ENCODE data around the gene TM9SF1.

Gene TM9SF1

DNA sequence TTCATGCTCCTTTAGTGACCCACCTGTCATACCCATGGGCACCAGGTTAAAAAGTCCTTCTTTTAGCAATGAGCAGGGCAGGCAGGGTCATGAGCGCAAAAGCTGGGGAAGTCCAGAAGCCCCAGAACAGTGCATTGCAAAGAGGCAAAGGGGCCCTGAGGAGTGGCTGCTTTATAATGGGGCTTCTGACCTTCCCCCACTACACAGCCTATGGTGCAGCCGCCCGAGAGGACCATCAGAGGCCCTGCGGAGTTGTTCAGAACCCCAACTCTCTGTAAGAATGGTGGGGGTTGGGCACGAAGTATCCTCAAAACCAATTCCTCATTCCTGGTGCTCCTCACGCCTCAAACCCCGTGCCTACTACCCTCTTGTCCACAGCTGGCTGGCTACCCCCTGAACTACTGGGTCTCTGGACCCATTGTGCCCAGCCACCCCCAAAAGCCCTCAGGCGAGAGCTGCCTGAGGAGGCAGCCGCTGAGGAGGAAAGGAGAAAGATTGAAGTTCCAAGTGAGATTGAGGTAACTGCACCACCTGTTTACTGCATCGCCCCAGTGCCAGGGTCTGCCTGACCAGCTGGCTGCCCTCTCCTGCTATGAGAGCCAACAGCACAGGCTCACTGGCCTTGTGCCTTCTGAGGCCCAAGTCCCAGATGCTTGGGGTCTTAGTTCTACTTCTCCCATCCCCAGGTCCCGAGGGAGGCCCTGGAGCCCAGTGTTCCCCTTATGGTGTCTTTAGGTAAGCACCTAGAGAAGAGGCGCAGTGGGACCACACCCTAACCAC, 16.7 kb downstream of the TM9SF1 start:
- DNase-seq (ENCODE audit: low spot score), result no peak

DNA sequence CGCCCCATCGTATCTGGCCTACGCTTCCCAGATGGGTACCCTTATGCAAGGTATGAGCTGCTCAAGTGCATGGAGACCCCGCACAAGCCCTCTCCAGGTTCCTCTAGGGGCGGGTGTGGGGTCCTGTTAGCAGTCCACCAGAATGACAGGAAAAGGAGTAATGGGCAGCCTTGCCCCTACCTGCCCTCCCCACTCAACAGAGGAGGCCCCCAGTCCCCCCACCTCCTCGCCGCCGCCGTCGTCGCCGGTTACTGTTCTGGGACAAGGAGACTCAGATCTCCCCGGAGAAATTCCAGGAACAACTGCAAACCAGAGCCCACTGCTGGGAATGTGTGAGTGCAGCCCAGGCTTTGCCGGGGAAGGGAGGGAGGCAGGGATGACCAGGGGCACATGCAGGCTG, 17.4 kb downstream of the TM9SF1 start:
- DNase-seq (ENCODE audit: low spot score), result no peak

DNA sequence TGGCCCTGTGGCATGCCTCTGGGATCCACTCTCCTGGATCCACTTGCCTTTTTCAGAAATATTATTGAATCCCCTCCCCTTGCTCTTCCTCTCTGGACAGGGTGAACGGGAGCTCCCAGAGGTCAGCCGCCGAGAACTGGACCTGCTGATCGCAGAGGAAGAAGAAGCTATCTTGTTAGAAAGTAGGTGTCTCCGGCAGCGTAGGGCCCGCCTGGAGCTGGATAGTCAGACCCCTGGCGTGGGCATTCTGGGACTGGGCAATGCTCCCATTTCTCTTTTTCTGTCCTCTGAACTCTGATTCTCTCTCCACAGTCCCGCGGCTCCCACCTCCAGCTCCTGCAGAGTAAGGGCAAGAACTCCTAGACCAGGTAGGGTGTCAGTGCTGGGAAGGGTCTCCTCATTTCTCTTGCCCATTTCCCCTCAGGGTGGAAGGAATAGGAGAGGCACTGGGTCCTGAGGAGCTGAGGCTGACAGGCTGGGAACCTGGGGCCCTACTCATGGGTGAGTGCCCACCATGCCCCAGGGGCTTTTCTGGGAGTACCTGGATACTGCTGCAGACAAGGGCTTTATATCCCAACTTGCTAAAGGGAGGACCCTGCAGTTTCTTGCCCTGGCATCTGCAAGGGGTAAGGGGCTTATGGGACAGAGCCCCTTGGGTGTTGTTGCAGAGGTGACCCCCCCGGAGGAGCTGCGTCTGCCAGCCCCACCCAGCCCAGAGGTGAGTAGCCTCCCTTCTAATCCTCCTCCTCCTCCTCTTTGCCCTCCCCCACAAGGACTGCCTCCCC, 18.0 kb downstream of the TM9SF1 start:
- DNase-seq (ENCODE audit: low spot score), result no peak

DNA sequence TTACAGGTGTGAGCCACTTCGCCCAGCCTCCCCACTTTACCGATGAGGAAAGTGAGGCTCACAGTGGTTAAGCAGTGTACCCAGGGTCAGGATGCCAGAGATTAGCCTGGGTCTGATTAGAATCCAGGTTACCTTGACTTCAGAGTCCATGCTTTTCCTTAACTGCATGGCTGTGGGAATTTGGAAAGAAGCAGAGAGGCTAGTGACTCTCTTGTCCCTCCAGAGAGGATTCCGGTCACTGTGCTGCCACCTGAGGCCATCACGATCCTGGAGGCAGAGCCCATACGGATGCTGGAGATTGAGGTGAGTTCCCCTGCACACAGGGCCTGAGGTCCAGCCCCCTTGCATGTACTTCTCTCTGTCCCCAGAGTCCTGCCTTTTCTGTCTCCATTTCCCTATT, 18.6 kb downstream of the TM9SF1 start:
- no peak for DNase-seq (ENCODE audit: low spot score)

DNA sequence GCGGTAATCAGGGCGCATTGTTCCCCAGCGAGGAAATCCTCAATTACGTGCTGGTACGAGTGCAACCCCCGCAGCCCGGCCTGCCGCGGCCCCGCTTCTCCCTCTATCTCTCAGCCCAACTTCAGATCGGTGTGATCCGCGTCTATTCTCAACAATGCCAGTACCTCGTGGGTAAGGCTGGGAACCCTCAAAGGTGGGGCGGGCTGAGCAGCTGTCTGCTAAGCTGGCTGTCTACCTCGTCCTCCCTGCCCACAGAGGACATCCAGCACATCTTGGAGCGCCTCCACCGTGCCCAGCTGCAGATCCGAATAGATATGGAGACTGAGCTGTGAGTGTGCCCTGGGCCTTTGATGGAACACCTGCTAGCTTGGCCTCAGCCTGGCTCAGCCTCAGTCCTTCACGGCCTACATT, 22.4 kb downstream of the TM9SF1 start:
- no peak for DNase-seq (ENCODE audit: low spot score)

DNA sequence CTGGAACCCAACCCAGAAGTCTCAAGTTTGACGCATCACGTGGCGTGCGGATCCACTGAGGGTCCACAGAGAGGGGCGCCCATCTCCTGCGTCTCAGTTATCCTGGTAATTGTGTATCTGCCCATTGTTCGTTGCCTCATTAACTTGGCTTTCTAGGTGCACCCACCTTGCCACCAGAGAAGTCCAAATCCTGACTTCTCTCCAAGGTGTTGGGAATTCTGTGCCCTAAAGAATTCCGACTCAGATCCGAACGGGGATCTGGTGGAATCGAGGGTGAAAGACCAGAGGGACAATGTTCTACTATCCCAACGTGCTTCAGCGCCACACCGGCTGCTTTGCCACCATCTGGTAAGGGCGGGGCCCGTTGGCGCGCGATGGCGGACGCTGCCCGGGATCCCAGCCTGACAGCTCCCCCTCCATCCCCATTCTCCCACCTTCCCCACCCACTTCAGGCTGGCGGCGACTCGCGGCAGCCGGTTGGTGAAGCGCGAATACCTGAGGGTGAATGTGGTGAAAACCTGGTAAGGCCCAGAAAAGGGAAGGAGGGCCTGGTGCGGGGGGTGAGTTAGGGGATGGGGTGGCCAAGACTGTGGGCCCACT, 22.9 kb downstream of the TM9SF1 start:
- no peak for DNase-seq (ENCODE audit: low spot score)

DNA sequence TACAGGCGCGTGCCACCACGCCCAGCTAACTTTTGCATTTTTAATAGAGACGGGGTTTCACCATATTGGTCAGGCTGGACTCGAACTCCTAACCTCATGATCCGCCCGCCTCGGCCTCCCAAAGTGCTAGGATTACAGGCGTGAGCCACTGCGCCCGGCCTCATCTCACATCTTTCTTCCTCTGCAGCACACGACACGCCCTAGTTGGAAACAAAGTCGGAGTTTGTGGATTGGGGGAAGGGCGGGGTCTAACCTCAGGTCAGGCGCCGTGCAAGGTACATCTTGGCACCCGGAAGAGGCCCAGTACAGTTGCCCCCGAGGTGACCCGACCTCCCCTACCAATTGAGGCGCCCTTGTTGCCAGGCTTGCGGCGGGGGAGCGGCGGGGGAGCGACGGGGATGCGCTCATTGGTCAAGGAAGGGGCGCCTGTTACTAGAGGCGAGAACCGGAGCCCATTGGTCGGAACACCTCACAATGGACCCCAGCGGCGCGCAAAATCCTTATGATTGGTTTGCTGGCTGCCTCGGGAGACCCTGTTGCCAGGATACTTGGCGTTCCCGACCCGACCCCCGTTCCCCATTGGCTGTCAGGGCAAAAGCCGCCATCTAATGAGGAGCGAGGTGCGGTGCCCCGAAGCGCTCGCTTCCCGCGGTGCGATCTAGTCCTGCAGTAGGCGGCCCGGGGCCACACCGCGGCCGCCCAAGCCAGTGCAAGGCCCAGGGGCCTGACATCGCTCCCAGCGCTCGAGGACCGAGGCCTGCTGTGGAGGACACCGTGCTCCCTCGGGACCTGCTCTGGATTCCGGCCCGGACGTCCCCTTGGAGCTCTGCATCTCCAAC, 23.6 kb downstream of the TM9SF1 start, which contains the start of gene REC8:
REC8 (plus strand) TSS at position 659 of the 839 bp plus-strand sequence. CDS start 473 bp downstream, outside the sequence.
- no peak for DNase-seq (ENCODE audit: low spot score)

DNA sequence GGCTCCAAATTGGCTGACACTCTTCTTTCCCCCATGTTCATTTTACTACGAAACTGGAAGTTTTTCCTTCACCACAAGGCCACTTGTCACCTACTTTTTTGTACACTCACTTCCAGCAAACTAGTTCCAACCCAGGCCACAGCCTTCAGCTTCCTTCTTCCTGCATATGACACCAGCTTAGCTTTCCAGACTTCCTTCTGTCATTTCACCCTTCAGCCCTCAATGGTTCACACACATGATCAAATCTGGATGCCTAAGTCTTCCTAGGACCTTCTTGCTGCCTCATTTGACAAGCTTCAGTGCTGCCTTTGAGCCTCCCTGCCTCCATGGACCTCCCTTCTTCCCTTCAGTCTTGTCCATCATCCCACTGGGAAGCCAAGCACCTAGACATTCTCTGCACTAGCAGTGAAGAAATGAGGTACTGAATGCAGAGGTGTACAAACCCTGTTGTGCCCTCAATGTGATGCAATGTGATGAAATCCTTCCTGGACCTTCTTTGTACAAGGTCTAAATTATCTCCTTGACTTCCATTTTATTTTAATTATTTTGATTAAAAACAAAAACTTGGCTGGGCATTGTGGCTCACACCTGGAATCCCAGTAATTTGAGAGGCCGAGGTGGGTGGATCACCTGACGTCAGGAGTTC, 27.6 kb downstream of the TM9SF1 start:
- no peak for DNase-seq (ENCODE audit: low spot score)

DNA sequence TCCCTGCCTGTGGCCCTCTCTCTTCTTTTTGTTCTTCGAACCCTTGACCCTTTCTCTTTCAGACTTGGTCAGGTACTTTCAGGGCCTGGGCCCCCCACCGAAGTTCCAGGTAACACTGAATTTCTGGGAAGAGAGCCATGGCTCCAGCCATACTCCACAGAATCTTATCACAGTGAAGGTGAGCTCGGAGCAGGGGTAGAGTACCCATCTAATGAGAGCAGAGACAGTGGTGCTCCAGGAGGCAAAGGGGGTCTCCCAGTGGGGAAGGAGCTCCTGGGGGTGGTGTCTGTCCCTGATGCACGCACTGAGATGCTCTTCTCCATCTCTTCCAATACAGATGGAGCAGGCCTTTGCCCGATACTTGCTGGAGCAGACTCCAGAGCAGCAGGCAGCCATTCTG, 29.5 kb downstream of the TM9SF1 start:
- DNase-seq (ENCODE audit: low spot score), result no peak

DNA sequence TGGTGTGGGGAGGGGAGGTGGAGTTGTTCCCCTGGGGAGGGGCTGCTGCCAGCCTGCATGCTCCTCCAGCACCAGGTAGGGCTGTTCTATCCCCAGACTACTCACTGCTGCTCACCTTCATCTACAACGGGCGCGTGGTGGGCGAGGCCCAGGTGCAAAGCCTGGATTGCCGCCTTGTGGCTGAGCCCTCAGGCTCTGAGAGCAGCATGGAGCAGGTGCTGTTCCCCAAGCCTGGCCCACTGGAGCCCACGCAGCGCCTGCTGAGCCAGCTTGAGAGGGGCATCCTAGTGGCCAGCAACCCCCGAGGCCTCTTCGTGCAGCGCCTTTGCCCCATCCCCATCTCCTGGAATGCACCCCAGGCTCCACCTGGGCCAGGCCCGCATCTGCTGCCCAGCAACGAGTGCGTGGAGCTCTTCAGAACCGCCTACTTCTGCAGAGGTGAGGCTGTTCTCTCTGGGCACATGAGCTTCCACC, 30.7 kb downstream of the TM9SF1 start:
- DNase-seq (ENCODE audit: low spot score), result no peak

DNA sequence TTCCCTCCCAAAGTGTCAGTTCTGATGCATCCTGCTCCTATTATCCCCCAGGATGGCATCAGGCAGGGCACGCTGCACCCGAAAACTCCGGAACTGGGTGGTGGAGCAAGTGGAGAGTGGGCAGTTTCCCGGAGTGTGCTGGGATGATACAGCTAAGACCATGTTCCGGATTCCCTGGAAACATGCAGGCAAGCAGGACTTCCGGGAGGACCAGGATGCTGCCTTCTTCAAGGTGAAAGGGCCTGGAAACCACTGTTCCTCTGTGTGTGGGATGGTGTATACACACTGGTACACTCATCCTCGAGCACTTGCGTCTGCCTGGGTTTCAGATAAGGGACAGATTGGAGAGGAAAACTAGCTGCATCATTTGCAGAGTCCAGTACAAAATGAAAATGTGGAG, 33.1 kb downstream of the TM9SF1 start:
- DNase-seq (ENCODE audit: low spot score), result peak; percentile 72

DNA sequence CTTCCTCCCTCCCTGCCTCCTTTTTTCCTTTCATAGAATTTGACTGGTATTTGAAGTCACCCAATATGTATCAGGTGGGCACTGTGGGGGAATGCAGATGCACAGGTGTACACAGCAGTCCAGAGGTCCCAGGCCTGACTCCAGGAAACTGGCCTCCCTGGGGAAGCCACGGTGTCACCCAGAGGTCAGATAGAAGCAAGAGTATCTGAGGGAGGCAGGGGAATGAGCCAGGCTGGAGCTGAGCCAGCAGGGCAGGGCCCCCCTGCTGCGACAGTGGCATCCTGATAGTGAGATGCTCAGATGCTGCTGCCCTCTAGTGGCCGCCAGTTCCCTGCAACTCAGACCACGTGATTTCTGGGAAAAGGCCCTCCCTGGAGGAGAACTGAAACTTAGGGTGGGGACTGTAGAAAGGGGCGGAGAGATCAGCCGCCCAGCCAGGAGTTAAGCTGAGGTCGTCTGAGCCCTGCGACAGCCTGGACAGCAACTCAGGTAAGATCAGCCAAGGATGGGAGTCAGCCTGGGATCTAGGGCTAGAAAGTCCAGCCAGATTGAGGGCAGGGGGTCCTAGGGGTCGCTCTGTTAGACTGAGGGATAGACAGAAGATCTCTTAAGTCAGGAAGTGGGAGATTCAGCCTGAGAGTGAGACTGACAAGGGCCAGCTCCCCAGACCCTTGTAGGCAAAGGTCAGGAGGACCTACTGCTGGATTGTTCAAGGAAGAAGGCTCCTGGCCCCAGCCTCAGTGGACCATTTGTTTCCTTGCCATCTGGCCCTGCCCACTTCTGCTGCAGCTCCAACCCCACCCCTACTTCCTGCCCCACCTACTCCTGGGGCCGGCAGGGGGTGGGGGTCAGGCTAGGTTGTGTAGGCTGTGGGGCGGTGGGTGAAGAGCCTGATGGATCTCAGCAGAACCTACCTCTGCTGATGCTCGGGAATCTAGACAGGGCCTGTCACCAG, 34.1 kb downstream of the TM9SF1 start, which contains the start of gene IRF9:
IRF9 (plus strand) TSS at position 416 of the 955 bp plus-strand sequence. CDS start 880 bp downstream, outside the sequence.
- peak; percentile 98 for DNase-seq (ENCODE audit: low spot score)

DNA sequence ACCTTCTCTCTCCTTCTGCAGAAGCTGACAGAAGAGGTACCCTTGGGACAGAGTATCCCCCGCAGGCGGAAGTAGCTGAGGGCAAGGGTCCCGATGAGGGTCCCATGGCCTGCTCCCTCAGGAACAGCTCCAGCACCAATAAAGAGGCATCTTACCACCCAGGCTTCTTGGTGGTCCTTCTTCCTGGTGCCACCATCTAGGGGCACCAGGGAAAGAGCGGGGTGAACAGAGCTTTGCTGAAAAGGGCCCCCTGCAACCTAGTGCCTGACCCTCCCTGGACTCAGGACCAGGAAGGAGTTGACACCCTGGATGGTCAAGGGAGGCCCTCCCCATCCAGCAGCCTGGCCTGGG, 34.8 kb downstream of the TM9SF1 start:
- no peak for DNase-seq (ENCODE audit: low spot score)

DNA sequence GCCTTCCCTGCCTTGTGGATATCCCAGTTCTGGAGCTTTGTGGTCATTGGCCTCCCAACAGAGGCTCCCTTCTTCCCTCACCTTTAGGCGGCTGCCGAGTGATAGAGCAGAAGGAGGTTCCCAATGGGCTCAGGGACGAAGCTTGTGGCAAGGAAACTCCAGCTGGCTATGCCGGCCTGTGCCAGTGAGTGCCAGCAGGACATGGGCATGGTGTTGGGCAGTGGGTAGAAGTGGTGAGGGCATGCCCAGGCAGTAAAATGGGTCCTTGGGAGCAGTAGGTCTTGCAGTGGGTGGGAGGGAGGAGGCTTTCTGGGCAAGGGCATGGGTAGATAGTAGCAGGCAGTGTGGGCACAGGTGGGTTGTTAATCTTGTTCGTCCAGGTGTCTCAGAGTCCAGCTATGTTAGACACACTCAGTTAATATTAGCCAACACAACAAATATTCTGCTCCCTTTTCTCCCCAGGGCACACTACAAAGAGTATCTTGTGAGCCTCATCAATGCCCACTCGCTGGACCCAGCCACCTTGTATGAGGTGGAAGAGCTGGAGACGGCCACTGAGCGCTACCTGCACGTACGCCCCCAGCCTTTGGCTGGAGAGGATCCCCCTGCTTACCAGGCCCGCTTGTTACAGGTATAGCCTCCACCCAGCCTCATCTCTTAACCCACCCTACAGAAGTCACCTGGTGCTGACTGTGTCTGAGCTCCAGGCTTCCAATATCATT, 35.3 kb downstream of the TM9SF1 start:
- DNase-seq (ENCODE audit: low spot score), result no peak

DNA sequence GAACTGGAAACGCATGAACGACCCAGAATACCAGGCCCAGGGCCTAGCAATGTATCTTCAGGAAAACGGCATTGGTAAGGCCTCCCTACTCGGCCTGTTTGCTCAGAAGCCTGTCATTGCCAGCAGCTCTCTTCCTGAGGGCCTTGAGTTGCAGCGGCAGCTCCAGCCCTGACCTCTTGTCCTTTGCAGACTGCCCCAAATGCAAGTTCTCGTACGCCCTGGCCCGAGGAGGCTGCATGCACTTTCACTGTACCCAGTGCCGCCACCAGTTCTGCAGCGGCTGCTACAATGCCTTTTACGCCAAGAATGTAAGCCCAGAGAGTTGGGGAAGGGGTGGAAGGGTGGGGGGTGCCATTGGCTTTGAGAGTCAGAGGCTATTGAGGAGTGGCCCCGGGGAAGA, 37.9 kb downstream of the TM9SF1 start:
- DNase-seq (ENCODE audit: low spot score), result no peak

DNA sequence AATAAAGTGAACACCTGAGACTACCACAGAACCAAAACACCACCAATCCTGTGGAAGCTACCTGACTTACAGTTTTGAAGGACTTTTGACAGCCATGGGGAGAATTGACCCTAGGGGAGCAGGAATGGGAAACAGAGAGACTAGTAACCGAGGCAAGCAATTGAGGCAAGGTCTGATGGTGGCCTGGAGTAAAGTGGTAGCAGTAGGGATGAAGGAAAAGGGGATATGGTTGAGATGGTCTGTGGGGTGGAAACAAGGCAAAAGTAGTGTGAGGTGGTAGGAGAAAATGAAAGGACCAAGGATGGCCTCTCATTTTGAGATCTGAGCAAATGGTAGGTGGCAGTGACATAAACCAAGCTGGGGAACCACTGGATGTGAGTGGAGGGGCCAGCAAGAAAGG, 38.4 kb downstream of the TM9SF1 start:
- DNase-seq (ENCODE audit: low spot score), result no peak

DNA sequence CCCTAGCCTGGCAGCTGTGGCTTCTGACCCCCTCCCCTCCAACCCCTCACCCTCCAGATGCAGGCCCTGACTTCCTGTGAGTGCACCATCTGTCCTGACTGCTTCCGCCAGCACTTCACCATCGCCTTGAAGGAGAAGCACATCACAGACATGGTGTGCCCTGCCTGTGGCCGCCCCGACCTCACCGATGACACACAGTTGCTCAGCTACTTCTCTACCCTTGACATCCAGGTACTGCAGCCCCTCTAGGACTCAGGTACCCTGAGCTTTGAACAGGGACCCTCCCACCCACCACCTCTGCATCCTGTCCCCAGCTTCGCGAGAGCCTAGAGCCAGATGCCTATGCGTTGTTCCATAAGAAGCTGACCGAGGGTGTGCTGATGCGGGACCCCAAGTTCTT, 40.1 kb downstream of the TM9SF1 start:
- no peak for DNase-seq (ENCODE audit: low spot score)

DNA sequence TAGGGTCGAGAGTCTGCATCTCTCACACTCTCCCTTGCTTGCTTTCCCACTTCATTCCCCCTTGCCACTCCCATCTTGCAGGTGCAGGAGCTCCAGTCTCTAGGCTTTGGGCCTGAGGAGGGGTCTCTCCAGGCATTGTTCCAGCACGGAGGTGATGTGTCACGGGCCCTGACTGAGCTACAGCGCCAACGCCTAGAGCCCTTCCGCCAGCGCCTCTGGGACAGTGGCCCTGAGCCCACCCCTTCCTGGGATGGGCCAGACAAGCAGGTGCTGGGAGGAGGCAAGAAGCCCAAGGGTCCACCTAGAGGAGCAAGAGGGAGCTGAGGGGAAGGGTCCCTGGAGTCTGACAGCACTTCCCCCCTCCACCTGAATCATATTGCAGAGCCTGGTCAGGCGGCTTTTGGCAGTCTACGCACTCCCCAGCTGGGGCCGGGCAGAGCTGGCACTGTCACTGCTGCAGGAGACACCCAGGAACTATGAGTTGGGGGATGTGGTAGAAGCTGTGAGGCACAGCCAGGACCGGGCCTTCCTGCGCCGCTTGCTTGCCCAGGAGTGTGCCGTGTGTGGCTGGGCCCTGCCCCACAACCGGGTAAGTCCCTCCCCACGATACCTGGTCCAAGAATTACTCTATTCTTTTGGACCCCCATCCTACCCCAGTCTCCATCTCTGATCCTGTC, 43.7 kb downstream of the TM9SF1 start:
- no peak for DNase-seq (ENCODE audit: low spot score)

DNA sequence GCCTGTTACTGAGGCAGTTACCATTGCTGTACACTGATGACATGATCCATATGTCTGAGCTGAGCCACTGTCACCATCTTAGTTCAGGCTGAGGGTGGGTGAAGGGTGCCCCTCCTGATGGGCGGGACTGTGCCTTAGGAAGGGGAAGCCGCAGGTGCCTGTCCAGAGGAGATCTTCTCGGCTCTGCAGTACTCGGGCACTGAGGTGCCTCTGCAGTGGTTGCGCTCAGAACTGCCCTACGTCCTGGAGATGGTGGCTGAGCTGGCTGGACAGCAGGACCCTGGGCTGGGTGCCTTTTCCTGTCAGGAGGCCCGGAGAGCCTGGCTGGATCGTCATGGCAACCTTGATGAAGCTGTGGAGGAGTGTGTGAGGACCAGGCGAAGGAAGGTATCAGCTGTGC, 44.2 kb downstream of the TM9SF1 start:
- DNase-seq (ENCODE audit: low spot score), result no peak

All from hepatic stellate cell (primary cell).